NCI-H82 treated with DMSO at 0.1 percent for 48 hours (cell line): ENCODE data around the gene C21orf58.
"Not testable (repeated sequence)": the region's sequence is repeated elsewhere in the genome, so short reads cannot be mapped to it uniquely, and the experiment has no call there.

Experiments
- DNase-seq: peaks from one replicate; lab custom pipeline; 2025; ENCODE audit not compliant: unreplicated experiment; lab: John Stamatoyannopoulos, UW

C21orf58 gene

DNA sequence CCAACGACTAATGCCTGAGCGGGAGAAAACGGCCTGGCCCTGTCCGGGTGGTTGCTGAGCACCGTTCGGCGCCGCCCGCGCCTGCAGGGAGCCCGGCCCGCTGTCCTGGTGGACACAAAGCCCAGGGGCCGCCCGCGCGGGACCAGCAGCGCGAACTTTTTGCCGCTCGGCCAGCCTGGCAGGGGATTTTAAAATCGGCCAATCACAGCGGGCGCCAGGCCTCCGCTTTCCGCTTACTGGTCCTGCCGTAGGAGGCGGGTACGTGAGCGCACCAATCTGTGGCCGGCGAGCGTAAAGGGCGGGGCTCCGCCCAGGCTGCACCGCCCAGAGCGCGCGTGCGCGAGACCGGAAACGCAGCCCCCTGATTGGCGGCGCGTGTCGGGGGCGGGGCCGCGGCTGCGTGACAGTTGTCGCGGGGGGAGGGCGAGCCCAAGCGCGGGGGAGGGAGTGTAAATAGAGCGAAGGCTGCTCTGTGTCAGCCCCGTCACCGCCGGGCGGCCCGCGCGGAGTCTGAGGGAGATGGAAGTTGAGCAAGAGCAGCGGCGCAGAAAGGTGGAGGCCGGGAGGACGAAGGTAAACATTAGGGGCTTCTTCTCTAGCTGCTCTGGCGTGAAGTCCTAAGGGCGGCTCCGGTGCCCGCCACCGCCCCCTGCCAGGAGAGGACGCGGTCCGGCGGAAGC lies at the start of gene C21orf58, which contains the start of gene PCNT:
C21orf58 (minus strand) TSS at position 161 of the 680 bp plus-strand sequence. CDS start 1,132 bp downstream, outside the sequence.
PCNT (plus strand) TSS at position 447 of the 680 bp plus-strand sequence; CDS start at position 520, 73 bp downstream.
- DNase-seq = peak; percentile 82

DNA sequence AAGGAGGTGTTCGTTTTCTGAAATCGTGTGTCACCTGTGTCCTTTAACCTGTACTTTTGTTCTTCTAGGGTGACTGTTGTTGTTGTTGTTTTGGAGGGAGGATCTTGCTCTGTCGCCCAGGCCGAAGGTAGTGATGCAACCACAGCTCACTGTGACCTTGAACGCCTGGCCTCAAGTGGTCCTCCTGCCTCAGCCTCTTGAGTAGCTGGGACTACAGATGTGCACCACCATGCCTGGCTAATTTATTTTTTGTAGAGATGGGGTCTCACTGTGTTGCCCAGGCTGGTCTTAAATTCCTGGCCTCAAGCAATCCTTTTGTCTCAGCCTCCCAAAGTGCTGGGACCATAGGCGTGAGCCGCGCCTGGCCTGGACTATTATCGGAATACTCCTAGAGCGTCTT lies 49.3 kb upstream of the C21orf58 start:
- not testable (repeated sequence) for DNase-seq

DNA sequence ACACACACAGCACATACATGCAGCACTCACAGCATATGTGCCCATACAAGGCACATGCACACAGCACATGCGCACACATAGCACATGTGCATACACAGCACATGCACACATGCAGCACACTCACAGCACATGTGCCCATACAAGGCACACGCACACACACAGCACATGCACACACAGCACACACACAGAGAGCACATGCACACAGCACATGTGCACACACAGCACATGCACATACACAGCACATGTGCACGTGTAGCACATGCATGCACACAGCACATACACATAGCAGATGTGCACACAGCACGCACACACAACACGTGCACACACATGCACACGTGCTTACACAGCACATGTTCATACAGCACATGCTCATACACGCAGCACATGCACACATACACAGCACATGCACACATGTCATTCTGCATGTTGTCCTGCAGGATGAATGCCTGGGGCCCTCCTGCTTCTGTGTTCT lies 48.4 kb upstream of the C21orf58 start:
- no peak for DNase-seq

DNA sequence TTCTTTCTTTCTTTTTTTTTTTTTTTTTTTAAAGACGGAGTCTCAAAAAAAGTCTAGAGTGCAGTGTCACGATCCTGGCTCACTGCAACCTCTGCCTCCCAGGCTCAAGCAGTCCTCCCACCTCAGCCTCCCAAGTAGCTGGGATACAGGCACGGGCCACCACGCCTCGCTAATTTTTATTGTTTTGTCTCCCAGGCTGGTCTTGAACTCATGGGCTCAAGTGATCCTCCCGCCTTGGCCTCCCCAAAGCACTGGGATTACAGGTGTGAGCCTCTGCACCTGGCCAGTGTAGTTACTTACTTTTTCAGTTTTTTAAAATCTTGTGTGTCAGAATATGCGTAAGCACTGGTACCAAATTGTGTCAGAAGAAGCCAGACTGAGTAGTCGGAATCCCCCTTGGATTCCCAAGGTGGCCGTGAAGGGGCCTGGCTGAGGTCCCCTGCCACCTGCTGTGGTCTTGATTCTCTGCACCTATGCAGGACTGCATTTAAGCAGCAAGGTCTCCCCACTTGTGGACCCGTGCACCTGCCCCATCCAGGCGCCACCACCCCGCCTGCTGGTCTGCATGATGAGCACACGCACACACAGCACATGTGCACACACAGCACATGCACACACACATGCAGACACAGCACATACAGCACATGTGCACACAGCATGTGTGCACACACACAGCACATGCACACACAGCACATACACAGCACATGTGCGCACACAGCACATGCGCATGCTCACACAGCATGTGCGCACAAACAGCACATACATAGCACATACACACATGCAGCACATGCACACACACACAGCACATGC lies 47.7 kb upstream of the C21orf58 start:
- DNase-seq = no peak

DNA sequence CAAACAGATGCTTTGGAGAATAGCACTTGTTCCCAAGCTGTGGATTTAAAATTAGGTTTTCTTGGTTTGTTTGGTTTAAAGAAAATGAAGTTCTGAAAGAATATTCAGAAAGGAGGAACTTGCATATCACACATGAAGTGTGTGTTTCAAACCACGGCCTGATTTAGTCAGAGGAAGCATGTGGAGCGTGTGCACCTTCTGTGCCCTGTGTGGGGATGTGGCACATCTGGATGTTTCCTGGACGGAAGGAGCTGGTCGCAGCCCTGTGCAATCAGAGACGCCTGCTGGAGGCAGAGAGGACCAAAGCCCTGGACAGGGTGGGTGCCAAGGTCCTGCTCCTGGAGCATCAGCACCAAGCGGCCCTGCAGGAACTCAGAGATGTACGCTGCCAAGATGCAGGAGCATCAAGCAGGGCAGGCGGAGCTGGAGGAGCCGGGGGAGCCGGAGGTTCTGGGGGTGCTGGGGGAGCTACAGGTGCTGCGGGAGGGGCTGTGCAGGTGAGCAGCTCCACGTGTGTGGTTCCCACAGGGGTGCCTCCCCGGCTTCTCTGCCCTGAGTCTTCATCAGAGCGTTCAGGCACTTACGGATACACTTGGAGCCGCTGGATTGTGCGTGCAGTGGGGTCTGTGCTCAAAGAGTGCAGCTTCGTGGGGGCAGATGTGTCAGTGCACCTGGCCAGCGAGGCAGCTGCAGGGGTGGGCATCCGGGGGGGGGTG lies 46.0 kb upstream of the C21orf58 start:
- no peak for DNase-seq

DNA sequence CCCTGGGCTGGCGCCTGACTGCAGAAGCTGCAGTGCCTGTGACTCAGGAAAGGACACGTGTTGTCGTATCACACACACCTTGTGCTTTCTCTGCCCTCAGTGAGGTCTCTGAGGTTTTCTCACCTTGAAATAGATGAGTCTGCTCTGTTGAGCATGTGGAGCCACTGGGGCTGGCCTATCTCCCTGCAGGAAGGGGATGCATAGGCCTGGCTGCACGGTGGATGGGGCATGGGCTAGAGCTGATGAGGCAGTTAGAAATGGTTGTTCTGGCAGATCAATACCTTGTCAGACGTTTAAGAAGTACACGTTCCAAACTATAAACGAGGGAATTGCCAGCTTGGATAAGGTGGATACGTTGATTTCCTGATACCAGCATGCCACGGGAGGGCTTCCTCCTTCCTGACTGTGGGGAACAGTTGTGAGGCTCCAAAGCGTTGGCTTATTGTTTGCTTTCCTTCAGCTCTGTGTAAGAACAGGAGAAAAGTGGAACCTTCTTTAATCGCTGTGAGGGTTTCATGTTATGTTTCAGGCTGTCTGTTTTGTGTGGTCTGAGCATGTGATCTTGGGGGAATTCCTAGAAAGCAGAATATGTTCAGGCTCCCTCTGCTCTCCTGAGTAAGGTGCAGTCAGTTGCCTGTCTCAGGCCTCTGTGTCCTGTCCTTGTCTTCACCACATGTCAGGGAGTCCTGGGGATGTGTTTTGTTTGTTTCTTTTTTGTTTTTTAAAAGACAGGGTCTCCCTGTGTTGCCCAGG lies 45.0 kb upstream of the C21orf58 start:
- no peak for DNase-seq

DNA sequence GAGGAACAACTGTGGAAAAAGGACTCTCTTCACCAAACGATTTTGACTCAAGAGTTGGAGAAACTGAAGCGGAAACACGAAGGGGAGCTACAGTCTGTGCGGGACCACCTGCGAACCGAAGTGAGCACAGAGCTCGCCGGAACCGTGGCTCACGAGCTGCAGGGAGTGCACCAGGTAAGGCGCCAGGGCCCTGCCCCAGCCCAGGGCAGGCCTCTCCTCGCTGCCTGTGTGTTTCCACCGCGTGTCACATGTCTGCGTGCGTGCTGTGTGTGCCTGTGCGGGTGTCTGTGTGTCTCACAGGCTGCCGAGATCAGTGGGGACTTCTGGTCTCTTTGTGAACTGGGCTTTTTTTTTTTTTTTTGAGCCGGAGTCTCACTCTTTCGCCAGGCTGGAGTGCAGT lies 43.3 kb upstream of the C21orf58 start:
- no peak for DNase-seq

DNA sequence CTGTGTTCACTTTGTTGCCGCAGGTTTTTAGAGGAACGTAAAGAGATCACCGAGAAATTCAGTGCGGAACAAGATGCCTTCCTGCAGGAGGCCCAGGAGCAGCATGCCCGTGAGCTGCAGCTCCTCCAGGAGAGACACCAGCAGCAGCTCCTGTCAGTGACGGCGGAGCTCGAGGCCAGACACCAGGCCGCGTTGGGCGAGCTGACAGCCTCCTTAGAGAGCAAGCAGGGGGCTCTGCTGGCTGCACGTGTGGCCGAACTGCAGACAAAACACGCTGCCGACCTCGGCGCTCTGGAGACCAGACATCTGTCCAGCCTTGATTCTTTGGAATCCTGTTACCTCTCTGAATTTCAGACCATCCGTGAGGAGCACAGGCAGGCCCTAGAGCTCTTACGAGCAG lies 42.9 kb upstream of the C21orf58 start:
- DNase-seq = no peak

DNA sequence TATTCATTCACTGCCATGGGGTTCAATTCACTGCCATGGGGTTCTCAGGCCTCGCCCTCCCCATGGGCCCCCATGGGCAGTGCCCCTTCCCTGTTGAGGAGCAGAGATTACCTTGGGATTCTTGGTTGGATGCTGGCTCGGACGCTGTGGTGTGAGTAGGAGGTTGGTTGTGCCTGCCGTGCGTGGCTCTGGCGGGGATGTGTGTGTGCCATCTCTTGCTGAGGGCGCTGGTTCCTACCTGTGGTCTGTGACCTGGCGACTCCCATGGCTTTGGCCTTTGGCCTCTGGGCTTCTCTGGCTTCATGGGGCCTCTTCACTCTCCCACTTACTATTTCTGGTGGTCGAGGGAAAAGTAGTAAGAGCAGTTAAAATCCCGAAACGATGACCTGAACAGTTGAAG lies 42.4 kb upstream of the C21orf58 start:
- no peak for DNase-seq

DNA sequence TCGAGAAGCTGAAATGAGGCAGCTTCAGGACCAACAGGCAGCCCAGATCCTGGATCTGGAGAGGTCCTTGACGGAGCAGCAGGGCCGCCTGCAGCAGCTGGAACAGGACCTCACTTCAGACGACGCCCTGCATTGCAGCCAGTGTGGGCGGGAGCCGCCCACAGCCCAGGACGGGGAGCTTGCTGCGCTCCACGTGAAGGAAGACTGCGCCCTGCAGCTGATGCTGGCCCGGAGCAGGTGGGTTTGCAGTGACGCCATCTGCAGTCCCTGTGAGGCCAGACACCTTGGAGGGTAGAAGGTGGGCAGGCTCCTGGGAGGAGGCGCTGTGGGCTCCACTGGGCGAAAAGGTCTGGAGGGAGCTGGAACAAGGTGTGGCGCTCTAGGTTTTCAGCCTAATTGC lies 40.0 kb upstream of the C21orf58 start:
- DNase-seq = no peak

DNA sequence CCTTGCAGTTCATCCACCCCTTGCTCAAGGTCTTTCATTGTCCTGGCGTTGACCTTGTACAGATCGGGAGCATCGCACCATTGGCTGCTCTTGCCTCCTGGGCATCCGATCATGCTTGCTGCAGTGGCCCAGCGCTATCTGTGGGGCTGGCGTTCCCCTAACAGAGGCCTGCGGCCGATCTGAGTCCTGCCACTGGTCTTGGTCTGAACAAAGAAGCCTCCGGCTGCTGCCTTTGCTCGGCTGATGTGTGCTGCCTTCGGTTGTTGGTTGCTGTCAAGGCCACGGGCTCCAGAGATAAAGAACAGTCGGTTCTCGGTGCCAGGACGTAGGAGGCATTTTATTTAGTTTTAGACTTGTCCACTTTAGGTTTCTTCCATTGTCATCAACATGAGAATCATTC lies 39.3 kb upstream of the C21orf58 start:
- DNase-seq = no peak

DNA sequence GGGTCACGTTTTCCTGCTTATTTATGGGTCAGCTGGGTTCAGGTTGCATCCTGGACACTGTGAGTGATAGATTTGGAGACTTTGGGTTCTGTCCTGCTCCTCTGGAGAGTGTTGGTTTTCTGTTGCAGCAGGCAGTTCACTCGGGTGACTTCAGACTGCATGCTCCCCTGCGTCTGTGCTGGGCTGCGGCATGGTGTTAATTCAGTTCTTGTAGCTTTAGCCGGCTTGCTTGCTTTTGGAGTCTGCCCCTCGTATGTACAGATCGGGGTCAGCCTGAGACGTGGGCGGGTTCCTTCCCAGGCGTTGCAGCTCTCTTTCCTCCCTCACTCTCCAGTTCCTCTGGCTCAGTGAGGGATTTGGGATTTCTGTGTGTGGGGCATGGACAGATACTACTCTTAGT lies 38.3 kb upstream of the C21orf58 start:
- DNase-seq = no peak

DNA sequence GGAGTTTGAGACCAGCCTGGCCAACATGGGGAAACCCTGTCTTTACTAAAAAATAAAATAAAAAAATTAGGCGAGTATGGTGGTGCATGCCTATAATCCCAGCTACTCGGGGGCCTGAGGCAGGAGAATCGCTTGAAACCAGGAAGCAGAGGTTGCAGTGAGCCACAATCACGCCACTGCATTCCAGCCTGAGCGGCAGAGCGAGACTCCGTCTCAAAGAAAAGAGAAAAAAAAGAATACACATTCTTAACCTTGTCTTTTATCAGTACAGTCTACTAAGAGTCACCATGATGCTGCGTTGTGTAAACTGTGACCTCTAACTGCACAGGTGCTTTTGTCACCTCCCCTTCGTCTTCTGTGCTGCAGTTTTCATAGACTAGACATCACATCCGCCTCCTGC lies 37.5 kb upstream of the C21orf58 start:
- DNase-seq = no peak

DNA sequence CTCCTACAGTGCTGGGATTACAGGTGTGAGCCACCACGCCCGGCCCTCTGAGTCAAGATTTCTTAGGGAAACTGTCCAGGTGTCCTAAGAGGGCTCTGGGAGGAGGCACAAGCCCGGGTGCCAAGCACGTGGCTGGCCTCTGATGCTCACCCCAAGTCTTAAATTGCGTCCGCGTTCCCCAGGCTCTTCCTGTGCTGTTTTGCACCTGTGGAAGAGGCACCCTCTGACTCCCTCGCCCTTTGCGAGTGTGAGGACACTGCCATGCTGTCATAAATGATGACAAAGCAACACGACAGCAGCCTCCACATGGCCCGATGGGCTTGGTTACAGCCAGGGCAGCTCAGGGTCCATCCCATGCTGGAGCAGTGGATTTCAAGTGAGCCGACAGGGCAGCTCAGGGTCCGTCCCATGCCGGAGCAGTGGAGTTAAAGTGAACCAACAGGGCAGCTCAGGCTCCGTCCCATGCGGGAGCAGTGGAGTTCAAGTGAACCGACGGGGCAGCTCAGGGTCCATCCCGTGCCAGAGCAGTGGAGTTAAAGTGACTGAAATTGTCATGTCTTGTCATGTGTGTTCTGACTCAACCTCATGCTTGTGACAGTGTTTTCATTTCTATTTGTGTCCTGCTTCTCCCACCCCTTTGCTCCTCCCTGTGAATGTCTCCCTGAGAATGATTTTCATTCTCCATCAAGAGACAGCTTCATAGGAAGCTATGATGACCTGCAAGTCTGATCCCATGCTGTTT lies 34.2 kb upstream of the C21orf58 start:
- no peak for DNase-seq

DNA sequence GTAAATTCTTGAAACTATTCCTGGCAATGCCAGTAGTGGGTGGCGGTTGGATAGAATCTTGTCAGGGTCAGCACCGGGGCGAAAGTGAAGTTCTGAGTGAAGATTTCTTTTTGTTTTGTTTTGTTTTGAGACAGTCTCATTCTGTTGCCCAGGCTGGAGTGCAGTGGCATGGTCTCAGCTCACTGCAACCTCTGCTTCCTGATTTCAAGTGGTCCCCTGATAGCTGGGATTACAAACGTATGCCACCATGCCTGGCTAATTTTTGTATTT lies 33.6 kb upstream of the C21orf58 start:
- no peak for DNase-seq

DNA sequence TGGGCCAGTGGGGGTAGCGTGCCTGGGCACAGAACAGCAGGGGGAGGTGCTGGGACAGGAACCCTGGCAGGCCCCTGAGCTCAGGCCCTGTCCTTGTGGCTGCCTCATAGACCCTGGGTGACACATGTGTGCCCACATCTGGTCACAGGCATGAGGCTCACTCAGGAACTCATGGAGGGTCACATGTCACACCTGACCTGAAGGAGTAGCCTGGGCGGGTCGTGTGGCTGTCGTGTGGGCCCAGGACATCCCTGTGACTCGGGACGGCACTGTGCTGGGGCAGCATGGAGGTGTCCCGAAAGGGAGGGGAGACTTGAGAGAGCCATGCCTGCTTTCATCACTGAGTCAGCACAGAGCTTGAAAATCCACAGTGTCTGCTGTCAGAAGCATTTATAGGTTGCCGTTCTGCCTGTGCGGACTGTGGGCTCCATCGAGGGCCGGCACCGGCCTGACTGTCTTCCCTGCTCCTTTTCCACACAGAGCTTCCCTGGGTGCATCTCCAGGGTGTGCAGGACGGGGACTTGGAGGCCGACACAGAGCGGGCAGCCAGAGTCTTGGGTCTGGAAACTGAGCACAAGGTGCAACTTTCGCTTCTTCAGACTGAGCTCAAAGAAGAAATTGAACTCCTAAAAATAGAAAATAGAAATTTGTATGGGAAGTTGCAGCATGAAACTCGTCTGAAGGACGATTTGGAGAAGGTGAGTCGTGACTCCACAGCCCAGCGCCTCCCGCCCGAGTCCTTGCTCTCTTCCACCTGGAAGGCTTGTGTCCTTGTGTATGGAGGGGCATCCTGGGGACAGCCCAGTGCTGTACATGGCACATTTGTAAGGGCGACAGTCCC lies 33.0 kb upstream of the C21orf58 start:
- no peak for DNase-seq

DNA sequence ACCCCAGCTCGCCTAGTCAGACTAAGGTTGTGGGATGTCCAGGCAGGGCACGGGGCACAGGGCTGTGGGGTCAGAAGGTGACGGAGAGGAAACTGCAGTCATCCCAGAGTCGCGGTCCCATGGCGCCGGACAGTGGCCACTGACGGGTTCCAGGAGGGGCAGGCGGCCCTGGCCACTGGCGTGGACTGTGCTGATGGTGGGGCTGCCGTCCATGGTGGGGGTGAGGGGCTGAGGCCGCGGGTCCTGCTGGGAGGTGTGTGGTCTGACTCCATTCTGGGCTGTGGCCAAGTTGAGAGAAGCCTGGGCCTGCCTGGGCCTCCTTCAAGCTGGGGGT lies 32.3 kb upstream of the C21orf58 start:
- DNase-seq = no peak

DNA sequence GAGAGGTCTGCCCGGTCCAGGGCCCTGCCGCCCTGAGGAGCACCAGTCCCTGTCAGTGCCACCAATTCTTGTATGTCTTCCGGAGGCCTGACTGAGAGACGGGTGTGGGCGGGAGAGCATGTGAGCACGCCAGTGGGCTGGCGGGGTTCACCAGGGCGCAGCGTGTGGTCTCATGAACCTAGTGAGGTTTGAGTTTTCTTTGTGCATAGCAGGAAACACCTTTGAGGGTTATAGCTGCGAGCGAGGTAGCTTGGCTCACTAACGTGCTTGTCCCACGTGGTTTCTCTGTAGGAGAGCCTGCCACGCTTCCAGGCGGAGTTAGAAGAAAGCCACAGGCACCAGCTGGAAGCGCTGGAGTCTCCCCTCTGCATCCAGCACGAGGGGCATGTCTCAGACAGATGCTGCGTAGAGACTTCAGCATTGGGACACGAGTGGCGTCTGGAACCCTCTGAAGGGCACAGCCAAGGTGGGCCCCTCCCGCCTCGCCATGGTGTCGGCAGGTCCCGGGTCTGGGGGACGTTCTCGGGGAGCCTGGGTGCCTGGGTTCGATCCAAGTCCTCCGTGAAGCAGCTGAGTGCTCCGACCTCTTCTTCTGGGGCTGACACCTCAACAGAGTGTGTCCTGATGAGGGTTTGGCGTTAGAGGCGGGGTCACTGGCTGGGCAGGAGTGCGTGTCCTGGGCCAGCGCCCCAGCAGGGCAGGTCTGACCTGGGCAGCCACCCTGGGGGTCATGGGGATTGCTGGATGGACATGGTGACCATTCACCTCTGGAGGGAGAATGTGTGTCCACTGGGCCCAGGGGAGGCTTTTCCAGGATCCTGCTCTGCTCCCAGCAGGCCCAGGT lies 31.7 kb upstream of the C21orf58 start:
- DNase-seq = no peak

DNA sequence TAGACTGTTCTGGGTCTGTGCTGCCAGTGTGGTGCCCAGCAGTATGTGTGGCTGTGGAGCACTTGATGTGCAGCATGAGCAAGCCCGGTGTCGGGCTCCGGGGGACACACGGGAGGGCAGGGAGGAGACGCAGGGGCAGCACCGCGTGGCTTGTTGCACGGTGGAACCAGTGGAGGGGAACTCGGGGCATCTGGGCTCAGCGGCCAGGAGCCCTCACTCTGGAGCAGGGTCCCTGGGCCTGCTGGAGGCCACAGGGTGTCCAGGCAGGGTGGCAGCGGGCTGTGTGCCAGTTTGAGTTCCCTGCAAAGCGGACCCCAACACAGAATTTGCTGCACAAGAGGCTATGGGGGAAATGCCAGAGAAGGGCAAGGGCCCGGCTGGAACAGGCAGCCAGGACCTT lies 30.8 kb upstream of the C21orf58 start:
- DNase-seq = no peak
